HPDE6-E6E7 (cell line): ENCODE results near the gene SLC12A9.
"Not testable (repeated sequence)": the region's sequence is repeated elsewhere in the genome, so short reads cannot be mapped to it uniquely, and the experiment has no call there.

ENCODE experiments used
- DNase-seq: peaks from one replicate; pipeline ENCODE4 v3.0.0; 2011; ENCODE audit warnings: missing footprints; ENCODE audit errors: extremely low spot score

The SLC12A9 gene

DNA sequence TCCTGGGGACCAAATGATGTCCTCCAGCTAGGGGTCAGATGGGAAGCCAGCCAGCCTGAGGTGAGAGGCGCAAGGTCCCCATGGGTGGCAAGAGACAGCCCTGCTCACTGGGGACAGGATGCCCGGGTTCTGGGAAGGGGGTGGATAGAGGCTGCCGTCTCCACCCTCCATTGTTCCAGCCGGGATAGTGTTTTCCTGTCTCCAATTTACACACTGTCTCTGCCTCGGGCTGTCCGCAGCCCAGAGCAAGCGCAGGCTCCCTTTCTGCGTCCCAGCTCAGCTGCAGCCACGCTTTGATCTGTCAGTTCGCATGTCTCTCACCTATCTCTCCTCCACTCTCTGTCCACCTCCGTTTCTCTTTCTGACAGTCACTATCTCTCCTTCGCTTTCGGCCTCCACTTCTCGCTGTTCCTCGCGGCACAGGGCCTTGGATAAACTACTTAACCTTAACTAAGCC, 27.3 kb upstream of the SLC12A9 start:
- DNase-seq: no peak

DNA sequence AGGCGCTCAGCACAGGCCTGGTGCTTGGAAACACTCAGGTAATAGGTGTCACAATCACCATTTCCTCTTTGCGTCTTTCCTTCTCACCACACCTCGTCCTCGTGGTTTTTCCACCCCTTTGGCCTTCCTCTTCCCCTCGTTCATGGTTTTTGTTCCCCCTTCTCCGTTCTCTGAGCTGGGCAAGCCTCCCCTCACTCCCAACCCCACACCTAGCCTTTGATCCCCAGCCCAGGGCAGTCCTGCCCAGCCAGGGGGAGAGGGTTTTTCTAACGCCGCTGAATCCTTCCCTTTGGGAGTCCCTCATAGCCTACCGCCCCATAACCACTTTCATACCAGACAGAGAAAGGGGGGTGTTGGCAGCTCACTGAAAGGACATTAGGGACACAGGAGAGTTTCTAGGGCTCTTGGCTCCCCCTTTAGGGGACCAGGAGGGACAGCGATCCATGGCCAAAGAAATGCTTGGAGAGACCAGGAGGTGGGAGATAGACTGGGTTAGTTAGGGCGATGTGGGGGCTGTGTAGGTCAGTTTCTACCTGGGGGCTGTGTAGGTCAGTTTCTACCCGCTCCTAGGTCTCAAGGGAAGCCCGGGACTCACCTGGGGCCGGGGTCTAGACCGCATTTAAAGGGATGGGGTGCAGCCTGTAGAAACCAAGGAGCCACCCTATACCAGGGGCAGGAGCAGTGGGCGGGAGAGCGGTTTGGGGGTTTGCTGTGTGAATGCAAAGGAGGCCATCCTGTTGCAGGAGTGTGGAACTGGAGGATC, 26.6 kb upstream of the SLC12A9 start:
- DNase-seq: no peak

DNA sequence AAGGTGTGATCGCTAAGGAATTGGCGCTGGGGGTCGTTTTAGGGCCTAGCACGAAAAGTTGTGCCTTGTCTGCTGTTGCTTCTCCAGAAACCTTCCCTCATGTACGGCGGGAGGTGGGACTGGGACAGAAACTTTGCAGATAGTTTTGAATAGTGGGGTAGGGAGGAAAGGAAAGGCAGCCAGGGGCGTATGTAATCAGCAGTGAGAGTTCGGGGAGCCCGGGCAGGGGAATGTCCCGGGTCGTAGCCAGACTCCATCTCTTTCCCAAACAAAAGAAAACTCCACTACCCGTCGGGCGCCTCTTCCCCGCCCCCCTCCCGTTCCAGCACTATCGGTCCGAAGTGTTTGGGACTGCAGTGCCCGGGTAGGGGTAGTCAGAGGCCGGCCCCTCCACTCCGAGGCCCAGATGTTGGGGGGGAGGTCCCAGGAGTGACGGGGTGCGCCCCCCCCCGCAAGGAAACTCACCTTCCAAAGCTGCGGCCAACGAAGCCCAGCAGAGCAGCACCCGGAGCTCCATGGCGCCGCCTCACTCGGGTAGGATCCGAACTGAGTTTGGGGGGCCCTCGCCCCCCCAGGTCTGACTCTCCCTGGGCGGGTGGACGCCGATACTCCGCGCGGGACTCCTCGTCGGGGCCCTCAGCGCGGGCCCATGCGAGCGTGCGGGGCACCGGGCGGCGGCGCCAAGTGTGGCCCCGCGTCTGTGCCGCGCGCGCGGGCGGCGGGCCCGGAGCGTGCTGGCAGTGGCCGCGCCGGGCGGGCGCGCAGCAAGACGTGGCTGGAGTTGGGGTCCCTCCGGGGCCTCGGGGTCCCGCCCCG, 25.8 kb upstream of the SLC12A9 start:
- DNase-seq: no peak

DNA sequence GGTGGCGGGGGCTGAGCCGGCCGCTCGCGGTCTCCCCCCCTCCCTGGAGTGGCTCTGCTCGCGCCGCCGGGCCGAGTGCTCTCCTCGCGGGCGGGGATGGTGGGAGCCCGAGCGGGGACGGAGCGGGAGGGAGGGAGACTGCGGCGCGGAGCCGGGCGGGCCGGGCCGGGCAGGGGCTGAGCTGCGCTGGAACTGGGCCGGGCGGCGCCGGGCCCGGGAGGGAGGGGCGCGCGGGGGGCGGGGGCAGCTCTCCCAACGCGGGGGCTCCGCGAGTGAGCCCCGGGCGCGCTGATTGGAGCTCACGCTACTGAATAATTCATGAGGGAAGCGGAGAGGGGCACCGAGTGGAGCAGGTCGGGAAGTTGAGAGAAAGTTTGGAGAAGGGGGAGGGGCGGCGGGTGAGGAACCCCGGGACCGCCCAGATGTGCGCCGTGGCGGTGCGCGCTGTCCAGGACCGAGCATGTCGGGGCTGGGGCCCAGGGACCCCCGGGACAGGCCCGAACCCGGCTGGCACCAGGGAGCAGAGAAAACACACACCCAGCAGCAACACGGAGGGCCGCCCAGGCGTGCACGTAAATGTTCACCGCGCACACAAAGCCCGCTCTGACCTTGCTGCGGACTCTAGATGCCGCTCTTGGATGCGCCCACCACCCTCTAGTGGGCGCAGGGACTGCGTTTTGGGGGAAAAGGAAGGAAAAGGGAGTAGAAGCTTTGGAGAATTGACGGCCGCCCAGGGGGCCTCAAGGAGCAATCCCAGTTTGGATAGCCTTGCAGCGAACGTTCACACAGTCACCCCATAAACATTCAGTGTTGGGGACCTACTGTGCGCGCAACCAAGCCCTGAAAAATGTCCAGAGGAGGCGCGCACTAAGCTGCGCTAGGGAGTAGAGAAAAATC, 24.9 kb upstream of the SLC12A9 start, which contains the start of gene EPHB4:
Gene EPHB4, minus strand, starts transcription at position 194 of the 897 bp plus-strand sequence. CDS start 493 bp downstream, outside the sequence.
- peak; percentile 52 for DNase-seq

DNA sequence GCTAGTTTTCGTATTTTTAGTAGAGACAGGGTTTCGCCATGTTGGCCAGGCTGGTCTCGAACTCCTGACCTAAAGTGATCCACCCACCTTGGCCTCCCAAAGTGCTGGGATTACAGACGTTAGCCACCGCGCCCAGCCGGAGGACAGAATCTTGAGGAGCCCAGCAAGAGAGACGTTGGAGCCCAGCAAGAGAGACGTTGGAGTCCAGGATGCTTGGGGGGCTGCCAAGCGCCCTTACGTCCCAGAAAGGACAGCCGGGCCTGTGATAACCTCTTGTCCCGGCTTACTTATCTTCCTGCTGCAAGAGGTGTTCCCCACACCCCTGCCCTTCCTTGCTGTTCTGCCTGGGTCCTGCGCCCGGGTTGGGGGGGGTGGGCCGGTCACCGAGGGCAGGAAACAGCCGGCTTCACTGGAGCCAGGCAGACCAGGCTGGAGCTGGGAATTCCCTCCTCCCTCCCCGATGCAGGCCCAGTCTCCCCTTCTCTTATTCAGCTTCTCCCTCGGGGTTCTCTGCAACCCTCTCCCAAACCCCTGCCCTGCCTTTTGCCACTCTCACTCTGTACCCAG, 23.3 kb upstream of the SLC12A9 start:
- DNase-seq: no peak

DNA sequence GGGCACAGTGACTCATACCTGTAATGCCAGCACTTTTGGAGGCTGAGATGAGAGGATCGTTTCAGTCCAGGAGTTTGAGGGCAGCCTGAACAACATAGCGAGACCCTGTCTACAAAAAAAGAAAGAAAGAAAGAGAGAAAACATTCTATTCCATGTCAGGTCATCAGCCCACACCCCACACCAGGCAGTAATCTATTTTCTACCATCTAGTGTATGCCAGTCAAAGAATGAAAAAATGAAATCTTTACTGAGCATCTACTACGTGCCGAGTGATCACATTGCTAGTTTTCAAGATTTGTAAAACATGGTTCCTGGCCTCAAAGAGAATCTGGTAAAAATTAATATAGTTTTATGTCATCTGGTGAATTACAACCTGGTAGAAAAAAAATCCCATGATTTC, 22.1 kb upstream of the SLC12A9 start:
- no peak for DNase-seq

DNA sequence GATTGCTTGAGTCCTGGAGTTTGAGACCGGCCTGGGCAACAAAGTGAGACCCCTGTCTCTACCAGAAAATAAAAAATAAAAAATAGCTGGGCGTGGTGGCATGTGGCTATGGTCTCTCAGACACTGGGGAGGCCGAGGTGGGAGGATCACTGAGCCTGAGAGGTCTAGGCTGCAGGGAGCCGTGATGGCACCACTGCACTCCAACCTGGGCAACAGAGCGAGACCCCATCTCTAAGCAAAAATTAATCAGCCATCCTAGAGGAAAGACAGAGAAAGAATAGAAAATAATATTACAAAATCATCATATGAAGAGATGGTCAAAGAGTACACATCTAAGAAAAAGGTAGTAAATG, 20.3 kb upstream of the SLC12A9 start:
- DNase-seq: no peak

DNA sequence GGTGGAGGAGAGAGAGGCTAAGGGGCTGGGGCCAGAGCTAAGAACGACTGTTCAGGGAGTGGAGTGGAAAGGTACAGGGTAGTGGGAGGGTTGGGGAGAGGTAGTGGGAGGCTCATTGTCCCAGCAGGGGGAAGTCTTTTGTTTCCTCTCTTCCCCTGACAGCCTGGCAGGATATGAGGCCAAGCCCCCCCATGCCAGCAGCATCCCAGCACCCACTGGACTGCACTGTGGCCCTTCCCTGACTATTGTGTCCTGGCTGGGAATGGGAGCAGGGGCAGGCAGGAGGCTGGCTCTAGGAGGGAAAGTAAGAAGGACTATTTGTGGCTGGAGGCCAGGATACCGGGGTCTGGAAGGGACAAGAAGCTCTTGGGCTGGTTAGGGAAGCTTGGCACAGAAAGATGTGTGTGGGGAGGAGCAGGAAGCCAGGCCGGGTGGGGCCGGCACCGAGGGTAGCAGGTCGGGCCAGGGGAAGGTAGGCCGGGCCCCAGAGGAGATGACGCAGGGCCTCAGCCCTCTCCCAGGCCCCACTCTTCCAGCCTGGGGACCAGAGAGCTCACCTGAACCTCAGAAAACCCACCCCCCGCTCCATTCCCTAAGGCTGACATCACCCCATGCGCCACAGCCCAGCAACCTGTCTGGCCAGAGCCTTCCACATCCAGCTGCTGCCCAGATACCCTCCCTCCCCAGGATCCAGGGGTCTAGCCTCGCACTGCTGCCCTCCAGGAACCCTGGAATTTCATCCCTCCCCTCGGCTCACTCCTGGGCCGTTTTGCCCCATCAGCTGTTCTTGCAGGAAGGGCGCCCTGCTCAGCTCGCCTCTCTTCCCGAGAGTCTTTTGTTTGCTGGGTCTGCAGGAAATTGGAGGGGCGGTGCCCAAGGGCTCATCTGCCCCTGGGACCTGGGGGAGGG, 16.4 kb upstream of the SLC12A9 start:
- peak; percentile 92 for DNase-seq

DNA sequence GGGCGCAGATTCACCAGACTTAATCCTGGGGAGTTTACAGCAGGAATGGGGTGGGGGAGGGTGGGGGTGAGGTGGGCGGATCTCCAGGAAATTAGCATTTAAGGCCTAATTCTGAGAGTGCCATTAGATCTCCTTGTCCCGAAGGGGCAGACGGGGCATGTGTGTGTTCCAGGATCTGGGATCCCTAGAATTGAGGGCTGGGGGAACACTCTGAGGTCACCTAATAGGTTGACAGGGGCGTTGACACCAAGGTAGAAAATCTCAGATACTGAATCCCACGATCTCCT, 15.8 kb upstream of the SLC12A9 start:
- DNase-seq: no peak

DNA sequence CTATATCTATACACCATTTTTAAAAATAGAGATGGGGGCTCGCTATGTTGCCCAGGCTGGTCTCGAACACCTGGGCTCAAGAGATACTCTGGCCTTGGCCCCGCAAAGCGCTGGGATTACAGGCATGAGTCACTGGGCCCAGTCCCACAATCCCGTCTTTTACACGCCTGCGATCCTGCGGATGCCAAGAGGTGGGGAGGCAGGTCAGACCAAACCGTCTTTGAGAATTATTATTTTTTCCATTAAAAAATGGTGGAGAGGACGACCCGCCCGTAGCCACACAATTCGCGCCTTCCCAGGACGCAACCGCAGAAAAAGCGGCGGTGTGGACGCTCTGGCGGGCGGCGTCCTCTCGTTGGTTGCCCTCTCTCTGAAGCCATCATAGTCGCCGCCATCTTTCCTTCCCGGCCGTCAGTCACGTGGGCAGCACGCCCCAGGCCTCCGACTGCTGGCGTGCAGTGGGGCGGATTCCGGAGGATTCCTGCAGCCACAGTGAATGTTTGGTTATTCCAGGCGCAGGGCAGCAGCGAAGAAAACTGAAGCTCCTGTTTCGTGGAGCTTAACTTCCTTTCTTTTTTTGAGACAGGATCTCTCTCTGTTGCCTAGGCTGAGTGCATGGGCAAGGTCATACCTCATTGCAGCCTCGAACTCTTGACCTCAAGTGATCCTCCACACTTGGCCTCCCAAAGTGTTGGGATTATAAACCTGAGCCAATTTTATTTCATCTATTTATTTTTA, 15.2 kb upstream of the SLC12A9 start:
- DNase-seq: peak; percentile 91

DNA sequence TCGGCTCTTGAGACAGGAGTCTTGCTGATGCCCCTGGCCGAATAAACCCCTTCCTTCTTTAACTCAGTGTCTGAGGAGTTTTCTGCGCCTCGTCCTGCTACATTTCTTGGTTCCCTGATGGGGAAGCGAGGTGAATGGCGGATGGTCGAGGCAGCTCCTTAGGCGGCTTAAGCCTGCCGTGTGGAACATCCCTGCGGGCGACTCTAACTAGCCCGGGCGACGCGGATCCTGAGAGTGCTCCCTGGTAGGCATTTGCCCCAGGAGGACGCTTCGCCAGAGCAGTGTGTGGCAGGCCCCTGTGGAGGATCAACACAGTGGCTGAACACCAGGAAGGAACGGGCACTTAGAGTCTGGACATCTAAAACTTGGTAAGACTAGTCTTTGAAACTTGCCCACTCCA, 13.2 kb upstream of the SLC12A9 start:
- DNase-seq: no peak

DNA sequence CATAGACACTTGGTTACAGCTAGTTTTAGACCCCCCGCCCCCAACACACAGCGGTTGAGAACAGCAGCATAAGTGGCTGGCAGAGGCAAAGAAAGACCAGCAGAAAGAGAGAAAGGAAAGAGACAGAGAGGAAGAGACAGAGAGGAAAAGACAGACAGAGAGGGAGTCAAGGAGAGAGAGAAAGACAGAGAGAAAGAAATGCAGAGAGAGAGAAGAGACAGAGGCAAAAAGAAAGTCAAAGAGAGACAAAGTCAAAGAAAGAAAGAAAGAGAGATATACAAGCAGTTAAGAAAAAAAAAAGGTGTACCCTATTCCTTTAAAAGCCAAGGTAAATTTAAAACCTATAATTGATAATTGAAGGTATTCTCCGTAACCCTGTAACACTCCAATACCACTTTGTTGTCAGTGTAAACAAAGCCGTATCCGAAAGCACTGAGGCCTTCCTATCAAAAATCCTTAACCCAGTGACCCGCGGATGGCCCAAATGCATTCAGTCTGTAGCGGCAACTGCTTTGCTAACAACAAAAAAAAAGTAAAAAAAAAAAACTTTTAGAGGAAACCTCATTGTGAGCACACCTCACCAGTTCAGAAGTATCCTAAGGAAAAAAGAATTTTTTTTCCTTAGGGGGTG, 11.9 kb upstream of the SLC12A9 start:
- DNase-seq: no peak

DNA sequence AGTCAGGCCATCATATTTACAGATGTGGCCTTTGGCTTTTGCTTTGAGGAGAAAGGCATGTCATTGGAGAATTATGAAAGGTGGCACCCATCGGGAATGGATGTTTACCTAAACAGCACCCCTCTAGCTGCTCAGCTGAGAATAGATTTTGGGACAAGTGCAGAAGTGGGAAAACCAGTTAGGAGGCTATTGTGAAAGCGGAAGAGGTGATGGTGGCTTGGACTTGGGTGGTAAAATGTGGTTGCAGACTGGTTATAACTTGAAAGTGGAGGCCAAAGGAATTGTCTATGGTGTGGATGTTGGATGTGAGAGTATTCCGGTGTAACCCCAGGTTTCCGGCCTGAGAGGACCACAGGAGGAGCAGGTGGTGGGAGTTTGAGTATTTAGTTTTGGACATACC, 5.2 kb upstream of the SLC12A9 start:
- no peak for DNase-seq

DNA sequence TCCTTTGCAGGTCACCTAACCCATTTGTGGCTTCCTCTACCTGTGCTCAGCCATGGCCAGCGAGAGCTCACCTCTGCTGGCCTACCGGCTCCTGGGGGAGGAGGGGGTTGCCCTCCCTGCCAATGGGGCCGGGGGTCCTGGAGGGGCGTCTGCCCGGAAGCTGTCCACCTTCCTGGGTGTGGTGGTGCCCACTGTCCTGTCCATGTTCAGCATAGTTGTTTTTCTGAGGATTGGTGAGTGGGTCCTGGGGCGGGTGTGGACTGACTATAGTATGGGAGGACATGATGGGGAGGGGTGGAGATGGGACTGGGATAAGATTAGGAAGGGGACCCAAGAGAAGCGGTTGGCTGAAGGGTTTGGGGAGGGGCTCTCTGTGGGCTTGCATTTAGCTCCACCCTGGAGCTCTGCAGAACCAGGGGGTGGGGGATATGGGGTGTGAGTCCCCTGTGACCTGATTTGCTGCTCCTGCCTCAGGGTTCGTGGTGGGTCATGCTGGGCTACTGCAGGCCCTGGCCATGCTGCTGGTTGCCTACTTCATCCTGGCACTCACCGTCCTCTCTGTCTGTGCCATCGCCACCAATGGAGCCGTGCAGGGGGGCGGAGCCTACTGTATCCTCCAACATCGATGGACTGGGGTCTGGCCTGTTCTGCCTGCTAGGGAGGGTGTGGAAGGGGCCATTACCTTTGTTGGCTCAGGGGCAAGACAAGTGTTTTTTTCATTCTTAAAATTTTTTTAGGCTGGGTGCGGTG, 1.8 kb downstream of the SLC12A9 start:
- no peak for DNase-seq

DNA sequence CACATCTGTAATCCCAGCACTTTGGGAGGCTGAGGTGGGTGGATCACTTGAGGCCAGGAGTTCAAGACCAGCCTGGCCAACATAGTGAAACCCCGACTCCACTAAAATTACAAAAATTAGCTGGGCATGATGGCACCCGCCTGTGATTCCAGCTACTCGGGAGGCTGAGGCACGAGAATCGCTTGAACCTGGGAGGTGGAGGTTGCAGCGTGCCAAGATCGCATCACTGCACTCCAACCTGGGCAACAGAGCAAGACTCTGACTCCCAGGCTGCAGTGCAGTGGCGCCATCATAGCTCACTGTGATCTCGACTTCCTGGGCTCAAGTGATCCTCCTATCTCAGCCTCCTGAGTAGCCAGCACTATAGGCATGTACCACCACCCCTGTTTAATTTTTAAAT, 2.4 kb downstream of the SLC12A9 start:
- not testable (repeated sequence) for DNase-seq

DNA sequence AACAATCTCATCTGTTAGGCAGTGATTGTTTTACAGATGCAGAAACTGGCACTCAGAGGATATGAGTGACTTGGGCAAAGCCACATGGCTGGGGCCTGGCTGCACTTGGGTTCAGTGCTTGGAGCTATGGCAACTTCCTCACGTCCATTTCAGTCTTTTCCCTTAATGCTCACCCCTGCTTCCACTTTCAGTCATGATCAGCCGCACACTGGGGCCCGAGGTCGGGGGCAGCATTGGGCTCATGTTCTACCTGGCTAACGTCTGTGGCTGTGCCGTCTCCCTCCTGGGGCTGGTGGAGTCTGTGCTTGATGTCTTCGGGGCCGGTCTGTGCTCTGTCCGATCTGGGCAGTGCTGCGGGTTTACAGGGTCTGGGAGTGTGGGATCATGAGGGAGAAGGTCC, 3.0 kb downstream of the SLC12A9 start:
- DNase-seq: no peak

DNA sequence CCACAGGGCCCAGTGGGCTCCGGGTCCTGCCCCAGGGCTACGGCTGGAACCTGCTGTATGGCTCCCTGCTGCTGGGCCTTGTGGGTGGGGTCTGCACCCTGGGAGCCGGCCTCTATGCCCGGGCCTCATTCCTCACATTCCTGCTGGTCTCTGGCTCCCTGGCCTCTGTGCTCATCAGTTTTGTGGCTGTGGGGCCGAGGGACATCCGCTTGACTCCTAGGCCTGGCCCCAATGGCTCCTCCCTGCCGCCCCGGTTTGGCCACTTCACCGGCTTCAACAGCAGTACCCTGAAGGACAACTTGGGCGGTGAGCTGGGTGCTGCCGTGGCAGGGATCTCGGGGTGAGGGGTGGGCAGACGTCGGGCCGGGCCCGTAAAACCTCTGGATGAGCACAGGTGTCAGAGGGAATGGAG, 4.4 kb downstream of the SLC12A9 start:
- DNase-seq: no peak

DNA sequence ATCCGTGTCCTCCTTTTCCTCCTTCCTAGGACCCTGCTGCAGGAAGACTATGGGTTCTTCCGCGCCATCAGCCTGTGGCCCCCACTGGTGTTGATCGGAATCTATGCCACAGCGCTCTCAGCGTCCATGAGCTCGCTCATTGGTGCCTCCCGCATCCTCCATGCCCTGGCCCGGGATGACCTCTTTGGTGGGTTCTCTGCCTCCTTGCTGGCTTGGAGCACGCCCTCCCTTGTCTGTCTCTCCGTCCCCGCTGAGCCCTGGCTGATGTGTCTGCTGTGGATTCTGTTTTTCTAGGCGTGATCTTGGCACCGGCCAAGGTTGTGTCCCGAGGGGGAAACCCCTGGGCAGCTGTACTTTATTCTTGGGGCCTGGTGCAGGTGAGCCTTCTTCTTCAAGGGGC, 7.3 kb downstream of the SLC12A9 start:
- DNase-seq: no peak
